ENCODE results near the gene ELMOD3.
"Not testable (repeated sequence)": the region's sequence is repeated elsewhere in the genome, so short reads cannot be mapped to it uniquely, and the experiment has no call there.

ELMOD3 gene

GRCh38 chr2:85405201-85406059, 50.9 kb downstream of the ELMOD3 start:
- no peak for DNase-seq

- DNase-seq, result no peak
Observed at GRCh38 chr2:85409845-85410583, 55.4 kb downstream of the ELMOD3 start, which contains the start of gene CAPG. TSS of gene CAPG (minus strand) at chr2:85410366. CDS start at chr2:85402145, 8,221 bp downstream.

GRCh38 chr2:85410584-85411404, 56.2 kb downstream of the ELMOD3 start:
- no peak for DNase-seq

- no peak for DNase-seq
Observed at GRCh38 chr2:85411405-85411748, 56.8 kb downstream of the ELMOD3 start.

- DNase-seq, result peak in 1 of 2 experiments; percentile 21
Observed at GRCh38 chr2:85413592-85414420, 59.2 kb downstream of the ELMOD3 start.

- not testable (repeated sequence) for DNase-seq
Observed at GRCh38 chr2:85414421-85414759, 59.8 kb downstream of the ELMOD3 start.

- DNase-seq, result no peak
Observed at GRCh38 chr2:85414761-85415553, 60.4 kb downstream of the ELMOD3 start.

- no peak for DNase-seq
Observed at GRCh38 chr2:85415980-85416650, 61.5 kb downstream of the ELMOD3 start.

GRCh38 chr2:85418132-85419008, 63.8 kb downstream of the ELMOD3 start, which contains the start of gene SH2D6:
TSS of gene SH2D6 (plus strand) at chr2:85418714. CDS start at chr2:85429466, 10,752 bp downstream.
- peak; percentile 84 to 93 for DNase-seq

GRCh38 chr2:85419009-85419675, 64.6 kb downstream of the ELMOD3 start:
- peak in 1 of 2 experiments; percentile 38 for DNase-seq

GRCh38 chr2:85420536-85421259, 66.1 kb downstream of the ELMOD3 start:
- peak; percentile 72 to 84 for DNase-seq

GRCh38 chr2:85421260-85422071, 66.9 kb downstream of the ELMOD3 start:
- DNase-seq, result peak in 1 of 2 experiments; percentile 22

- no peak for DNase-seq
Observed at GRCh38 chr2:85422072-85422457, 67.5 kb downstream of the ELMOD3 start.

- no peak for DNase-seq
Observed at GRCh38 chr2:85423525-85423924, 69.0 kb downstream of the ELMOD3 start.

GRCh38 chr2:85425588-85425987, 71.0 kb downstream of the ELMOD3 start:
- DNase-seq, result no peak

GRCh38 chr2:85427300-85427835, 72.8 kb downstream of the ELMOD3 start:
- DNase-seq, result no peak

GRCh38 chr2:85428343-85428881, 73.8 kb downstream of the ELMOD3 start:
- DNase-seq, result no peak
